Hepatocyte (in vitro differentiated cells): ENCODE data around the gene CHMP1B. TPM values are rescaled to one million over a fixed set of nuclear protein-coding genes. Genes with fewer than 3 reads are reported as not detected.
A peak's percentile ranks its signal among the peaks of the same experiment; 100 is the strongest.

ENCODE experiments used
- DNase-seq: peaks from one replicate; pipeline ENCODE4 v3.0.0-alpha.2; 2016; ENCODE audit warnings: low spot score
- H2AFZ ChIP-seq: fragments of 200-600 bp; sonication (generic); 2 replicates; pipeline ENCODE4 v1.6.0; 2016; ENCODE audit warnings: antibody characterized with exemption, mild to moderate bottlenecking
- H3K27ac ChIP-seq: fragments of 200-600 bp; sonication (generic); 2 replicates; pipeline ENCODE4 v1.5.1; 2016; ENCODE audit warnings: mild to moderate bottlenecking
- H3K27me3 ChIP-seq: fragments of 200-600 bp; sonication (generic); 2 replicates; pipeline ENCODE4 v1.6.1; 2016
- H3K36me3 ChIP-seq: fragments of 200-600 bp; sonication (generic); replicated peaks from 2 replicates; pipeline ENCODE4 v1.5.1; 2016; ENCODE audit warnings: low read depth; ENCODE audit not compliant: insufficient read depth
- H3K4me1 ChIP-seq: fragments of 200-600 bp; sonication (generic); 2 replicates; pipeline ENCODE4 v1.5.1; 2016; ENCODE audit warnings: mild to moderate bottlenecking, moderate library complexity; ENCODE audit not compliant: insufficient read depth
- H3K4me2 ChIP-seq: fragments of 200-600 bp; sonication (generic); 2 replicates; pipeline ENCODE4 v1.6.0; 2016
- H3K4me3 ChIP-seq: fragments of 200-600 bp; sonication (generic); 2 replicates; pipeline ENCODE4 v1.5.1; 2016; ENCODE audit warnings: mild to moderate bottlenecking
- H3K79me2 ChIP-seq: fragments of 200-600 bp; sonication (generic); 2 replicates; pipeline ENCODE4 v1.6.0; 2017; ENCODE audit warnings: mild to moderate bottlenecking
- H3K9me2 ChIP-seq: fragments of 200-600 bp; sonication (generic); replicated peaks from 2 replicates; pipeline ENCODE4 v1.6.0; 2017; ENCODE audit warnings: mild to moderate bottlenecking; ENCODE audit not compliant: insufficient read depth
- H3K9me3 ChIP-seq: fragments of 200-600 bp; sonication (generic); 2 replicates; pipeline ENCODE4 v1.5.1; 2016; ENCODE audit warnings: low read depth, mild to moderate bottlenecking
- H4K20me1 ChIP-seq: fragments of 200-600 bp; sonication (generic); 2 replicates; pipeline ENCODE4 v1.6.0; 2016; ENCODE audit warnings: mild to moderate bottlenecking; ENCODE audit not compliant: insufficient read depth, poor library complexity, severe bottlenecking
- EZH2 ChIP-seq: fragments of 200-600 bp; sonication (generic); IDR thresholded peaks from 2 replicates; pipeline ENCODE4 v1.6.1; 2016; ENCODE audit warnings: antibody characterized with exemption, mild to moderate bottlenecking, borderline replicate concordance
- EZH2phosphoT487 ChIP-seq: fragments of 200-600 bp; sonication (generic); IDR thresholded peaks from one replicate; pipeline ENCODE4 v1.6.1; 2018; ENCODE audit warnings: antibody characterized with exemption, mild to moderate bottlenecking, low read depth, moderate library complexity; ENCODE audit not compliant: unreplicated experiment, severe bottlenecking
- WGBS: methylation state at CpG from one replicate; pipeline ENCODE4 v1.1.6; 2016; ENCODE audit warnings: low lambda C conversion rate; ENCODE audit errors: missing lambda C conversion rate; 5-methylcytosine and 5-hydroxymethylcytosine counted together
- polyA plus RNA-seq: library from polyadenylated mRNA; unstranded; fragments of >200 nt; fragmentation: Nextera tagmentation; extraction: Ambion mirVana; gene quantifications from 2 replicates; pipeline ENCODE4 v1.2.1, GENCODE V29; 2016
- total RNA-seq: library from RNA; depleted of rRNA; stranded (reverse); fragments of >200 nt; gene quantifications from 2 replicates; pipeline ENCODE4 v1.2.3, GENCODE V29; 2014
- TF ChIP-seq, protein P1 (sequence below): fragments of 200-600 bp; sonication (generic); IDR thresholded peaks from 2 replicates; pipeline ENCODE4 v1.5.1; 2016; ENCODE audit warnings: antibody characterized with exemption, mild to moderate bottlenecking; ENCODE audit not compliant: poor library complexity

CHMP1B gene
- total and polyA plus RNA-seq, 2 experiments from 2014 or later: 70.1 to 85.3 TPM

DNA sequence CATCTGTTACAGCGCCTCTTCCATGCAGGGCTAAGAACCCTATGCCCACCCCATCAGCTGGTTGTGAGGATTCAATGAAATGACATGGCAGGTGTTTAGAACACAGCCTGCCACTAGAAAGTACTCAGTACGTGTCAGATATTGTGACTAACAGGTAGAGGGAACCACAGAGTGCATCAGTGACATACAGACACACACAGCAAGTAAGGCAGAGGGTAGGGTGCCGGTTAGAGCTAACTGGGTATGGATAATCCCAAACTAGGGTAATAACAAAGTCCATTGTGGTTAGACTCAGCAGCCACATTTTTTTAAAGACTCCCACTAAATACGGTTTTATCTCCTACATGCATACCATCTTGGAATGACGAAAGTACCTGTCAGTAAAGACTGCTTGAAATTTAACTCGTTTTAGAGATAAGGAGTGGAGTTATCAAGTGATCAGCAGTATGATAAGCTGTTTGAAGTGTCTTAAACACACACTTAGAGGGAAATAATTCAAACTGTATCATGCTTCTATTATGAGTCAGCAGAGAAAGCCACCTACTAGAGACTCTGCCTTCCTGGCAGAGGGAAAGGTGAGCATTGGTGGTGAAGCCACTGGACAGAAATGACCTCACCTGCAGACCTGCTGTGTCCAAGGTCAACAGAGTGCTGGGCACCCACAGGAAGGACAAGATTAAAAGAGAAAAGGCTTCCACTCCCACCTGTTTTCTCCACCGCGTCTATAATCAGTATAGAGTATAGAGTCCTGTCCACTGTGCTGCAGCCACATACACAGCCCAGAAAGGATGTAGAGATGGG lies 36.3 kb downstream of the CHMP1B start:
- no peak overlapping the region for H3K4me3 ChIP-seq
- no peak overlapping the region for H2AFZ ChIP-seq
- H3K79me2 ChIP-seq: no peaks in the 10 kb centered on the region
- no peaks in the 10 kb centered on the region for H3K36me3 ChIP-seq
- no peaks in the 10 kb centered on the region for H3K27me3 ChIP-seq
- peak overlapping the region; percentile 88 for H3K27ac ChIP-seq
- no peak for TF ChIP-seq EZH2
- TF ChIP-seq EZH2phosphoT487: no peak
- TF ChIP-seq, protein P1, sequence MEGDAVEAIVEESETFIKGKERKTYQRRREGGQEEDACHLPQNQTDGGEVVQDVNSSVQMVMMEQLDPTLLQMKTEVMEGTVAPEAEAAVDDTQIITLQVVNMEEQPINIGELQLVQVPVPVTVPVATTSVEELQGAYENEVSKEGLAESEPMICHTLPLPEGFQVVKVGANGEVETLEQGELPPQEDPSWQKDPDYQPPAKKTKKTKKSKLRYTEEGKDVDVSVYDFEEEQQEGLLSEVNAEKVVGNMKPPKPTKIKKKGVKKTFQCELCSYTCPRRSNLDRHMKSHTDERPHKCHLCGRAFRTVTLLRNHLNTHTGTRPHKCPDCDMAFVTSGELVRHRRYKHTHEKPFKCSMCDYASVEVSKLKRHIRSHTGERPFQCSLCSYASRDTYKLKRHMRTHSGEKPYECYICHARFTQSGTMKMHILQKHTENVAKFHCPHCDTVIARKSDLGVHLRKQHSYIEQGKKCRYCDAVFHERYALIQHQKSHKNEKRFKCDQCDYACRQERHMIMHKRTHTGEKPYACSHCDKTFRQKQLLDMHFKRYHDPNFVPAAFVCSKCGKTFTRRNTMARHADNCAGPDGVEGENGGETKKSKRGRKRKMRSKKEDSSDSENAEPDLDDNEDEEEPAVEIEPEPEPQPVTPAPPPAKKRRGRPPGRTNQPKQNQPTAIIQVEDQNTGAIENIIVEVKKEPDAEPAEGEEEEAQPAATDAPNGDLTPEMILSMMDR: no peak
- no peaks in the 10 kb centered on the region for H4K20me1 ChIP-seq
- peak overlapping the region; percentile 17 for H3K4me2 ChIP-seq
- 33% methylated on average over 8 of the region's 8 CpGs for WGBS
- H3K9me3 ChIP-seq: no peaks in the 10 kb centered on the region
- DNase-seq: peak; percentile 60
- no peaks in the 10 kb centered on the region for H3K9me2 ChIP-seq
- H3K4me1 ChIP-seq: peaks cover 16% of the 10 kb centered on the region

DNA sequence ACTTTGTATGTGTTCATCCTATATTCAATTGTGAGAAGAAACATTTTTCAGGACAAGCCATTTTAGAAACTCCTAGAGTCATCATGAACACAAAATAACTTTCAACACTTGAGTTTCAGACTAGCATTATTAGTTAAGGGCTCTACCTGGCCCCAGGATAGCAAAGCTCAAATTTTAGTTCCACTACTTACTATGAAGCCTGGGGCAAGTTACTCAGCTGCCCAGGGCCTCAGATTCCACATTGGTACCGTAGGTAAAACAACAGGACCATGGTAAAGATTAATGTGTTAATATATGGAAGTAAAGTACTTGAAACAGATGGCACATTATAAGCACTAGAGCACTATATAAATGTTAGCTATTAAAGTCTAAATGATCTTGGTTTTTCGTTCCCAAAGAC lies 37.5 kb downstream of the CHMP1B start:
- 56% methylated on average over 2 of the region's 2 CpGs for WGBS
- no peaks in the 10 kb centered on the region for H3K9me2 ChIP-seq
- no peaks in the 10 kb centered on the region for H4K20me1 ChIP-seq
- H3K79me2 ChIP-seq: no peaks in the 10 kb centered on the region
- no peak overlapping the region for H3K4me3 ChIP-seq
- peaks cover 16% of the 10 kb centered on the region for H3K4me1 ChIP-seq
- TF ChIP-seq, protein P1: no peak
- no peak for TF ChIP-seq EZH2
- TF ChIP-seq EZH2phosphoT487: no peak
- H3K9me3 ChIP-seq: no peaks in the 10 kb centered on the region
- no peak for DNase-seq
- no peak overlapping the region for H2AFZ ChIP-seq
- H3K27me3 ChIP-seq: no peaks in the 10 kb centered on the region
- H3K36me3 ChIP-seq: no peaks in the 10 kb centered on the region
- peak overlapping the region; percentile 88 for H3K27ac ChIP-seq
- H3K4me2 ChIP-seq: no peak overlapping the region

DNA sequence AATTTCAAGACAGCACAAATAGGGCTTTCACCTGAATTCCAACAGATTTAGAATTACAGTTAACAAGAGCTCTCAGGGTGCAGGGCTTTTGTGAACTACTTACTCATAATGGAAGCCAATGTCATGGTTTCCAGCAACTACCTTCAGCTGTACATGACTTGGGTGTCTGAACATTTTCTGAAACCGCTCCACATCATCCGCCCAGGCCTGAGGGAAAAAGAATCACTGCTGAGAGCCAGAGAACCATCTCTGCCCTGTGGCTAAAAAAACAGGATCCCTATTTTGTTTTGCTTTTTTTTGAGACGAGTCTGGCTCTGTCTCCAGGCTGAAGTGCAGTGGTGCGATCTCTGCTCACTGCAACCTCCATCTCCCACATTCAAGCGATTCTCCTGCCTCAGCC lies 38.1 kb downstream of the CHMP1B start:
- H3K9me2 ChIP-seq: no peaks in the 10 kb centered on the region
- no peaks in the 10 kb centered on the region for H3K9me3 ChIP-seq
- H3K27ac ChIP-seq: peak overlapping the region; percentile 88
- H3K4me1 ChIP-seq: peaks cover 16% of the 10 kb centered on the region
- no peak for DNase-seq
- H3K79me2 ChIP-seq: no peaks in the 10 kb centered on the region
- H3K27me3 ChIP-seq: no peaks in the 10 kb centered on the region
- 95% methylated on average over 5 of the region's 5 CpGs for WGBS
- no peaks in the 10 kb centered on the region for H3K36me3 ChIP-seq
- H2AFZ ChIP-seq: no peak overlapping the region
- no peak overlapping the region for H3K4me2 ChIP-seq
- TF ChIP-seq, protein P1: no peak
- TF ChIP-seq EZH2phosphoT487: no peak
- TF ChIP-seq EZH2: no peak
- no peak overlapping the region for H3K4me3 ChIP-seq
- H4K20me1 ChIP-seq: no peaks in the 10 kb centered on the region
